Sigmoid colon (tissue), 4 donors: Measurements from ENCODE around the gene SLC47A2.

Experiments
- EP300 ChIP-seq, 4 donors: sonication (generic); formaldehyde crosslinking; IDR thresholded peaks; one replicate each; pipeline ENCODE4 v1.6.1; 2017; ENCODE audit warnings: antibody characterized with exemption in 4 of 4
- POLR2A ChIP-seq, 2 donors: fragments of 450-650 bp; IDR thresholded peaks; one replicate each; pipeline ENCODE4 v1.6.1; 2016; ENCODE audit warnings: antibody characterized with exemption in 2 of 2, mild to moderate bottlenecking in 2 of 2, moderate library complexity in 2 of 2
- POLR2AphosphoS5 ChIP-seq, 4 donors: sonication (generic); formaldehyde crosslinking; IDR thresholded peaks; one replicate each; pipeline ENCODE4 v1.6.1; 2017; ENCODE audit warnings: antibody characterized with exemption in 4 of 4
- TF ChIP-seq, protein P1 (sequence below), 4 experiments: fragments of 450-650 bp in 3 of 4; fragments of 200-600 bp in 1 of 4; IDR thresholded peaks; one replicate each; pipeline ENCODE4 v1.5.1; 2016 to 2019; ENCODE audit warnings: antibody characterized with exemption in 4 of 4, mild to moderate bottlenecking in 3 of 4, moderate library complexity in 2 of 4

DNA sequence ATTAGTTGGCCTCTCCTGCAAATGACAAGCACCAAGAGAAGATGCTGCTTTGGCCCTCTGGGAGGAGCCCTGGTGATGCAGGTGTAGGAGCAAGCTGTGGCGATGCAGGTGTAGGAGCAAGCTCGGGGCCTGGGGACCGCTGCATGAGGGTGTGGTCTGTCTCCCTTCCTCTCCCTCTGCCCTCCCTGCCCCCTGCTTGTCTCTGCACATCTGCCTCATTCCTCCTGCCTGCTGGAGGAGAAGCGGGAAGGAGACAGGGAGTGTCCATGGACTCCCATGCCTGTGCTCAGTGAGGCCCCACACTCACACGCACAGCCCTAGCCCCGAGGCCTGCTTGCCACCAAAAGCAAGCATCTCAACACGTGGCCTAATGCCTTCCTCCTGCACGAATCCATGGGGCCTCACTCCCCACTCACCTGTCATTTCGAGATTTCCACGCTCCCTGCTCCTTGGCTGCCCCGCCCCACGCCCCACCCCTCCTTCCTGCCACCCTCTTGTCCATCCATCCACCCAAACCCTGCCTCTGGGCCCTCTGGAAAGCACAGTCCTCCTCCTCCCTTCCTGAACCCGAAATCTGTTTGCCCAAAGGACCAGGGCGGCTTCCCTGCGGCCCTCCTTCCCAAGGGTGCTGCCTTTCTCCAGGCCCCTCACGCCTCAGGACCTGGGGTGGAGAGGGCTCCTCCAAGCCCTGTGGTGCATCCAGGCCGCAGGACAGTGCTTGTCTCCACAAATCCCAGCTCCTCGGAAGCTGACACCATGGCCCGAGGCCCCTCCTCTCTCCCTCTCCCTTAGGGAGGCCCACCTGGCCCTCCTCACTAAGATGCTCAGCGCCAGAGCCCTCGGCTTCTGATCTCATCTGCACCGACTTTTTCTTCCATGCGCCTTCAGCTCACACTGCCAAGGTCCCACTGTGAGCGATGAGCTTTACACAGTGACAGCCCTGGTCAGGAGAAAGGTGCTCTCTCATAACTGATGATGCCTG lies 43.5 kb upstream of the SLC47A2 start:
- TF ChIP-seq POLR2A (IDR thresholded peaks at IDR 0.05) (no peak), POLR2AphosphoS5 (IDR thresholded peaks at IDR 0.05) (no peak), EP300 (IDR thresholded peaks at IDR 0.05) (no peak)
- TF ChIP-seq, protein P1, sequence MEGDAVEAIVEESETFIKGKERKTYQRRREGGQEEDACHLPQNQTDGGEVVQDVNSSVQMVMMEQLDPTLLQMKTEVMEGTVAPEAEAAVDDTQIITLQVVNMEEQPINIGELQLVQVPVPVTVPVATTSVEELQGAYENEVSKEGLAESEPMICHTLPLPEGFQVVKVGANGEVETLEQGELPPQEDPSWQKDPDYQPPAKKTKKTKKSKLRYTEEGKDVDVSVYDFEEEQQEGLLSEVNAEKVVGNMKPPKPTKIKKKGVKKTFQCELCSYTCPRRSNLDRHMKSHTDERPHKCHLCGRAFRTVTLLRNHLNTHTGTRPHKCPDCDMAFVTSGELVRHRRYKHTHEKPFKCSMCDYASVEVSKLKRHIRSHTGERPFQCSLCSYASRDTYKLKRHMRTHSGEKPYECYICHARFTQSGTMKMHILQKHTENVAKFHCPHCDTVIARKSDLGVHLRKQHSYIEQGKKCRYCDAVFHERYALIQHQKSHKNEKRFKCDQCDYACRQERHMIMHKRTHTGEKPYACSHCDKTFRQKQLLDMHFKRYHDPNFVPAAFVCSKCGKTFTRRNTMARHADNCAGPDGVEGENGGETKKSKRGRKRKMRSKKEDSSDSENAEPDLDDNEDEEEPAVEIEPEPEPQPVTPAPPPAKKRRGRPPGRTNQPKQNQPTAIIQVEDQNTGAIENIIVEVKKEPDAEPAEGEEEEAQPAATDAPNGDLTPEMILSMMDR (IDR thresholded peaks at IDR 0.05), result no peak
